OCI-LY7 (cell line): ENCODE results near the gene CTDSP1. TPM values are rescaled to one million over a fixed set of nuclear protein-coding genes. Genes with fewer than 3 reads are reported as not detected.

ENCODE experiments used
- BruUV-seq: library from RNA; stranded (reverse); fragments of 400-500 nt; replicated peaks from 2 replicates; lab custom pipeline; 2021; lab: Mats Ljungman, UMichigan
- CTCF ChIA-PET: fragments of 300-600 bp; sonication (Branson Sonifier 250); formaldehyde crosslinking; loops from one replicate; lab custom pipeline; 2022; ENCODE audit warnings: antibody characterized with exemption; ENCODE audit not compliant: unreplicated experiment; lab: Charles Lee
- POLR2A ChIA-PET: fragments of 300-600 bp; sonication (Branson Sonifier 250); formaldehyde crosslinking; loops from one replicate; lab custom pipeline; 2022; ENCODE audit warnings: antibody characterized with exemption; lab: Charles Lee
- DNase-seq: peaks from one replicate; pipeline ENCODE4 v3.0.0-alpha.2; 2015; ENCODE audit warnings: low spot score
- H2AFZ ChIP-seq: fragments of 200-600 bp; sonication (generic), shearing (Covaris generic); 2 replicates; pipeline ENCODE4 v1.6.1; 2014; ENCODE audit warnings: mild to moderate bottlenecking, antibody characterized with exemption, low read length, moderate library complexity
- H3K27ac ChIP-seq: fragments of 200-600 bp; sonication (generic); 2 replicates; pipeline ENCODE4 v1.5.1; 2014; ENCODE audit warnings: mixed run types, low read depth, mild to moderate bottlenecking, moderate library complexity, low read length, inconsistent platforms; ENCODE audit not compliant: poor library complexity, severe bottlenecking
- H3K36me3 ChIP-seq: fragments of 200-600 bp; sonication (generic); 2 replicates; pipeline ENCODE4 v1.6.1; 2014; ENCODE audit warnings: mild to moderate bottlenecking, antibody characterized with exemption, low read length, moderate library complexity, mixed read lengths; ENCODE audit not compliant: insufficient read depth
- H3K4me1 ChIP-seq: fragments of 200-600 bp; sonication (generic); 2 replicates; pipeline ENCODE4 v1.5.1; 2014; ENCODE audit warnings: mild to moderate bottlenecking, low read length; ENCODE audit not compliant: insufficient read depth, poor library complexity, severe bottlenecking
- H3K4me2 ChIP-seq: fragments of 200-600 bp; sonication (generic); 2 replicates; pipeline ENCODE4 v1.6.1; 2014; ENCODE audit warnings: mild to moderate bottlenecking, low read length
- H3K4me3 ChIP-seq: fragments of 200-600 bp; sonication (generic); 2 replicates; pipeline ENCODE4 v1.5.1; 2014; ENCODE audit warnings: mild to moderate bottlenecking, low read depth, low read length; ENCODE audit not compliant: poor library complexity, severe bottlenecking
- H3K79me2 ChIP-seq: fragments of 200-600 bp; sonication (generic); 2 replicates; pipeline ENCODE4 v1.6.1; 2016; ENCODE audit warnings: low read depth, mild to moderate bottlenecking, low read length, moderate library complexity, mixed read lengths; ENCODE audit not compliant: insufficient read depth
- H3K9me2 ChIP-seq: fragments of 200-600 bp; sonication (generic); 2 replicates; pipeline ENCODE4 v1.6.1; 2016; ENCODE audit warnings: mild to moderate bottlenecking, low read length, mixed read lengths; ENCODE audit not compliant: insufficient read depth
- H3K9me3 ChIP-seq: fragments of 200-600 bp; sonication (generic); 2 replicates; pipeline ENCODE4 v1.6.1; 2014; ENCODE audit warnings: mild to moderate bottlenecking, mixed run types, low read length, mixed read lengths
- H4K20me1 ChIP-seq: fragments of 200-600 bp; sonication (generic); 2 replicates; pipeline ENCODE4 v1.6.1; 2014; ENCODE audit warnings: mild to moderate bottlenecking, antibody characterized with exemption, low read length, moderate library complexity, mixed read lengths; ENCODE audit not compliant: insufficient read depth
- CTCF ChIP-seq: fragments of 200-600 bp; sonication (generic); conservative IDR thresholded peaks from 2 replicates; pipeline ENCODE4 v1.5.1; 2014; ENCODE audit warnings: mild to moderate bottlenecking, antibody characterized with exemption, low read length, moderate library complexity, mixed read lengths
- EZH2phosphoT487 ChIP-seq: fragments of 200-600 bp; sonication (generic); IDR thresholded peaks from 2 replicates; pipeline ENCODE4 v1.6.1; 2018; ENCODE audit warnings: low read depth, borderline replicate concordance, mild to moderate bottlenecking, mixed run types, antibody characterized with exemption, low read length, moderate library complexity, mixed read lengths
- intact Hi-C: fragments of 100-400 bp; cut with micrococcal nuclease; formaldehyde crosslinking; loops from one replicate; pipeline ENCODE4 v1.10.0; 2022; ENCODE audit not compliant: unreplicated experiment
- total RNA-seq, 2 experiments: library from RNA; depleted of rRNA in 1 of 2; stranded (reverse); fragments of >200 nt in 1 of 2; shearing (Covaris generic) in 1 of 2; gene quantifications; 2 replicates each; pipeline ENCODE4 v1.2.3, GENCODE V29; 2014 to 2022

CTDSP1 gene
- total RNA-seq, 2 experiments from 2014 or later, result 95.3 to 152 TPM

DNA sequence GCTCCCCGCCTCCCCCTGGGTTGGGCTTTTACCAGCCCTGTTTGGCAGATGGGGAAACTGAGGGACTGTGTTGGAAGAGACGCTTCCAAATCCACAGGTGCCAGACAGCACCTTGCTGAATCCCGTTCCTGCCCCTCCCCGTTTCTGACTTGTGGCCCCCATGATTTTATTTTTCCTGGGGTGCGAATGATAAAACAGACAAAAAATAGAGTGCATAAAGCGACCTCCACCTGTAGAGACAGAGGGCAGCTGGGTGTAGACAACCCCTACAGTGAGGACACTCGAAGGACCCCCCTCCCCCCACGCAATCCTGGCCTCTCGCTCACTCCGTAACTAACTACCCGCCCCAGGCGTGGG, 2.2 kb upstream of the CTDSP1 start:
- H3K4me1 ChIP-seq, result peaks cover 55% of the 10 kb centered on the region
- intact Hi-C loops, result loop anchor here (2.0 to 5.0 kb wide), 4 partner anchors 40 to 495 kb away; partner anchors contain the start of genes CATIP, CNOT9 and USP37
- H3K9me2 ChIP-seq, result no peaks in the 10 kb centered on the region
- no TSS peak for BruUV-seq
- H4K20me1 ChIP-seq, result no peaks in the 10 kb centered on the region
- TF ChIP-seq CTCF, result no peak
- no peak for TF ChIP-seq EZH2phosphoT487
- H3K4me2 ChIP-seq, result peak overlapping the region; percentile 79
- peak overlapping the region; percentile 87 for H3K27ac ChIP-seq
- H3K9me3 ChIP-seq, result no peaks in the 10 kb centered on the region
- ChIA-PET POLR2A (interaction anchor here (0.9 to 1.6 kb wide), 7 partner anchors 24 to 111 kb away, joined by 3 to 7 read pairs (median 3); partner anchors contain the start of gene CATIP), CTCF (no interaction called here)
- peak overlapping the region; percentile 88 for H3K4me3 ChIP-seq
- H3K79me2 ChIP-seq, result peaks cover 19% of the 10 kb centered on the region
- DNase-seq, result peak; percentile 55
- H3K36me3 ChIP-seq, result peaks cover 12% of the 10 kb centered on the region
- peak overlapping the region; percentile 13; the same call in 1 of the 2 replicates for H2AFZ ChIP-seq

GRCh38 chr2:218397820-218398436, 1.7 kb upstream of the CTDSP1 start:
- intact Hi-C loops, result loop anchor here (2.0 to 5.0 kb wide), 5 partner anchors 41 to 494 kb away; partner anchors contain the start of genes CATIP, CNOT9 and USP37
- Histone ChIP-seq H3K9me2 (no peaks in the 10 kb centered on the region), H3K4me3 (peak overlapping the region; percentile 88), H2AFZ (peak overlapping the region; percentile 3; the same call in 1 of the 2 replicates), H3K9me3 (no peaks in the 10 kb centered on the region), H3K79me2 (peaks cover 19% of the 10 kb centered on the region), H3K4me2 (peak overlapping the region; percentile 79), H4K20me1 (no peaks in the 10 kb centered on the region), H3K27ac (peak overlapping the region; percentile 87), H3K36me3 (peaks cover 17% of the 10 kb centered on the region), H3K4me1 (peaks cover 56% of the 10 kb centered on the region)
- ChIA-PET POLR2A (interaction anchor here (0.9 to 1.6 kb wide), 5 partner anchors 25 to 111 kb away, joined by 3 to 7 read pairs (median 4); no protein-coding TSS in a partner anchor), CTCF (no interaction called here)
- no TSS peak for BruUV-seq
- DNase-seq, result peak; percentile 73
- TF ChIP-seq CTCF, result no peak
- no peak for TF ChIP-seq EZH2phosphoT487
